GM23248 (cell line): Measurements from ENCODE around the gene ASAH2B.
"Not testable (repeated sequence)": the region's sequence is repeated elsewhere in the genome, so short reads cannot be mapped to it uniquely, and the experiment has no call there.

Experiments
- EZH2 ChIP-seq: fragments of 200-600 bp; sonication (generic); IDR thresholded peaks from 2 replicates; pipeline ENCODE4 v1.6.1; 2018; ENCODE audit warnings: antibody characterized with exemption, mild to moderate bottlenecking; ENCODE audit not compliant: insufficient read depth, poor library complexity, severe bottlenecking
- EZH2phosphoT487 ChIP-seq: fragments of 200-600 bp; sonication (generic); IDR thresholded peaks from 2 replicates; pipeline ENCODE4 v1.6.1; 2018; ENCODE audit warnings: antibody characterized with exemption, moderate library complexity, mild to moderate bottlenecking, low read depth; ENCODE audit not compliant: insufficient read depth

DNA sequence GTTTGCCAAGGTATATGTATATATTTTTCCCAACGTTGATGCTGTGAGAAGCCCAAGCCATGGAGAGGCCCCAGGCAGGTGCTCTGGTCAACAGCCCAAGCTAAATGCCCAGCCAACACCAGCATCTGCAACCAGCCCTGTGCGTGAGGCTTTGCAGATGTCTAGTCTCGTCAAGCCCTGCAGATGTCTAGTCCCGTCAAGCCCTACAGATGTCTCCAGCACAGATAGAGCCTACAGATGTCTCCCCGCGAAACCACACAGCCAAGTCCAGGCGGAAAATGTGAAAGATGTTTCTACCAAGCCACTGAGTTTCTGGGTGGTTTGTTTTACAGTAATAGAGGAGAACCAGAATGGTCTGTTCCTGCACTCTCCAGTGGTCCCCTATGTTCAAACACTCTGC, 36.7 kb upstream of the ASAH2B start:
- TF ChIP-seq EZH2, EZH2phosphoT487: not testable (repeated sequence)
